Measurements from ENCODE around the gene PFN2.

DNA sequence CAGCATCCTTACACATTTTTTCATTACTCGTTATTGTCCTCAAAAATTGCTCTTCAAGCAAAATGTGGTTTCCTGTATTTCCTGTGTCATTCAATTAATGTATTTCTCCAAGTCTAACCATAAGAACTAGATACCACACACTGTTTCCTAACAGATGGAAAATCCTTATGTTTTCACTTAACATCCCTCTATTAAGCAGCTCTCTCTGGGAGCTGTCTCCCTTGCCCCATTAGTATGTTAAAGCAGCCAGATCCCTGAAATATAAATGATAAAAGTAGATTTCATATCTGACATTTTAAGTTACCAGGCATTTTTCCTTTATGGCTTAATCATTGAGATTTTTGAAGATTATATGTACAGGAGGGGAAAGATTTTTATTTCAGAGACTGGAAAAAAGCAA, 15.9 kb downstream of the PFN2 start:
- no peak for TF ChIP-seq GATA2 (IDR thresholded peaks at IDR 0.05; ENCODE audit: low read depth, low read length)
- peak; percentile 41; the same call in 1 of the 2 replicates for TF ChIP-seq GATA3 (IDR thresholded peaks at IDR 0.05; ENCODE audit: low read depth, low read length)

All from SH-SY5Y (cell line).